Natural killer cell (primary cell): ENCODE measurements around the gene GNB2. TPM values are rescaled to one million over a fixed set of nuclear protein-coding genes. Genes with fewer than 3 reads are reported as not detected.

ENCODE experiments used
- ATAC-seq, 3 donors: fragments of 150-1000 bp in 2 of 3; fragments of 200-7000 bp in 1 of 3; cut with Tn5 transposase; 1 replicate in 1 of 3; 2 replicates in 2 of 3; pipeline ENCODE4 v1.10.0; 2021; ENCODE audit warnings: mild to moderate bottlenecking in 2 of 3, moderate library complexity in 2 of 3
- DNase-seq, 2 donors: peaks; one replicate each; pipeline versions ENCODE4 v3.0.0 to v3.0.0-alpha.2; 2013 to 2021; ENCODE audit warnings: mixed read lengths in 1 of 2
- H3K27ac ChIP-seq: one replicate; pipeline ENCODE4 v1.5.1; 2013; ENCODE audit warnings: mild to moderate bottlenecking, low read length
- H3K27me3 ChIP-seq: one replicate; pipeline ENCODE4 v1.6.1; 2013; ENCODE audit warnings: low read length; ENCODE audit not compliant: control insufficient read depth, insufficient read depth
- H3K36me3 ChIP-seq: one replicate; pipeline ENCODE4 v1.6.1; 2013; ENCODE audit warnings: low read length; ENCODE audit not compliant: control insufficient read depth, insufficient read depth
- H3K4me1 ChIP-seq: one replicate; pipeline ENCODE4 v1.6.1; 2013; ENCODE audit warnings: low read length; ENCODE audit not compliant: control insufficient read depth, insufficient read depth
- H3K4me3 ChIP-seq: one replicate; pipeline ENCODE4 v1.5.1; 2013; ENCODE audit warnings: low read length
- H3K9me3 ChIP-seq: one replicate; pipeline ENCODE4 v1.6.1; 2013; ENCODE audit warnings: low read length; ENCODE audit not compliant: control insufficient read depth, insufficient read depth
- H3K27ac Mint-ChIP-seq, 2 donors: one replicate each; pipeline ENCODE4 v1.8.0; 2022; ENCODE audit warnings: mild to moderate bottlenecking in 2 of 2, mixed read lengths in 2 of 2, moderate library complexity in 1 of 2
- H3K27me3 Mint-ChIP-seq, 2 donors: one replicate each; pipeline ENCODE4 v1.8.0; 2022; ENCODE audit warnings: low read depth in 2 of 2, mixed read lengths in 2 of 2
- H3K36me3 Mint-ChIP-seq: one replicate; pipeline ENCODE4 v1.8.0; 2022; ENCODE audit warnings: mixed read lengths
- H3K4me1 Mint-ChIP-seq, 2 donors: one replicate each; pipeline ENCODE4 v1.8.0; 2022; ENCODE audit warnings: mixed read lengths in 2 of 2
- H3K4me3 Mint-ChIP-seq: one replicate; pipeline ENCODE4 v1.8.0; 2022; ENCODE audit warnings: mild to moderate bottlenecking, moderate library complexity, mixed read lengths
- H3K9me3 Mint-ChIP-seq, 2 donors: one replicate each; pipeline ENCODE4 v1.8.0; 2022; ENCODE audit warnings: mixed read lengths in 2 of 2
- WGBS: methylation state at CpG from one replicate; pipeline ENCODE4 v1.1.7; 2013; ENCODE audit warnings: missing lambda C conversion rate; ENCODE audit not compliant: insufficient coverage; 5-methylcytosine and 5-hydroxymethylcytosine counted together
- intact Hi-C: fragments of 100-400 bp; cut with micrococcal nuclease; formaldehyde crosslinking; loops from one replicate; pipeline ENCODE4 v1.14.2; 2022
- total RNA-seq, 4 donors: library from RNA; stranded (reverse); fragments of 120-200 nt in 1 of 4; gene quantifications; one replicate each; pipeline versions ENCODE4 v1.2.3 to v1.2.4, GENCODE V29; 2013 to 2022
- TF ChIP-seq, protein P1 (sequence below): fragments of 200-600 bp; IDR thresholded peaks from one replicate; pipeline ENCODE4 v1.8.0; 2022; ENCODE audit warnings: antibody characterized with exemption

GNB2 gene
- total RNA-seq, 3 donors from 2014 or later (not counting 1 experiment from before 2014, with no cell fraction given), result 194 to 227 (median 212) TPM

DNA sequence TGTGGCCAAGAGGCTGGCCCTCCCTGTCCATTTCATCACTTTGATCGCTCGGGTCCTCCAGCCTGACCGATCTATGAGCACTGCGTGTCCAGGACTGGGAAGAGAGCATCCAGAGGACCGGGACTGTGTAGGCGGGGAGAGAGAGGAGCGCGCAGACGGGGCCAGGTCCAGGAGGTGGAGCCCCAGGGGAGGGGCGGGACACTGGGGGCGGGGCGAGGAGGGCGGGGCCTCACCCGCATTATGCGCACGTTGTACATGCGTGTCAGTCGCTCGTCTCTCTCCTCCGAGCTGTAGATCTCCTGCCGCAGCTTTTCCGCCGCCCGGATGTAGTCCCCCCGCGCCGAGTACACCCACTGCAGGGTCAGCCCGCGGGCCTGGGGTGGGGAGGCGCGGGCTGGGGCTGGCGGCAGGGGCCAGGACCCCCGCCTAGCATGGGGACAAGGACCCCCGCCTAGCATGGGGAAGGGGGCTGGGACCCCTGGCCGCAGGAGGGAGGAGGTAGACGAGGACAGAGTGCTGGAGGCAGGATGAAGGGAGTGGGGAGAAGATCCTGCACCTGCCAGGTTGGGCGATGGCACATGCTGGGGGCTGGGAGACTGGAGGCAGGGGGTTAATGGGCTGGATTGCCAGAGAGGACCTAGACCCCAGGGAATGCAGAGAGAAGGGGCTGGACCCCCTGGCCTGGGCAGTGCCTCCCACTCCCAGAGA, 46.9 kb upstream of the GNB2 start:
- Histone ChIP-seq H3K27me3 (no peaks in the 10 kb centered on the region), H3K4me1 (peaks cover 19% of the 10 kb centered on the region), H3K9me3 (no peaks in the 10 kb centered on the region), H3K4me3 (peak overlapping the region; percentile 34), H3K27ac (peak overlapping the region; percentile 83), H3K36me3 (no peaks in the 10 kb centered on the region)
- Mint-ChIP-seq H3K36me3 (no peaks in the 10 kb centered on the region), H3K27ac (peak overlapping the region in 1 of 2 donors; percentile 76), H3K4me1 (peaks cover 0 to 31% of the 10 kb centered on the region in 2 donors), H3K4me3 (peak overlapping the region; percentile 79), H3K27me3 (no peaks in the 10 kb centered on the region), H3K9me3 (no peaks in the 10 kb centered on the region)
- intact Hi-C loops, result loop anchor here (2.0 kb wide), 1 partner anchor 14 kb away; the partner anchor contains the start of gene MOSPD3
- WGBS, result 4% methylated on average over 37 of the region's 37 CpGs
- peak; percentile 67 to 93 for DNase-seq
- peak; percentile 97 to 99 (median 99) for ATAC-seq
- TF ChIP-seq, protein P1, sequence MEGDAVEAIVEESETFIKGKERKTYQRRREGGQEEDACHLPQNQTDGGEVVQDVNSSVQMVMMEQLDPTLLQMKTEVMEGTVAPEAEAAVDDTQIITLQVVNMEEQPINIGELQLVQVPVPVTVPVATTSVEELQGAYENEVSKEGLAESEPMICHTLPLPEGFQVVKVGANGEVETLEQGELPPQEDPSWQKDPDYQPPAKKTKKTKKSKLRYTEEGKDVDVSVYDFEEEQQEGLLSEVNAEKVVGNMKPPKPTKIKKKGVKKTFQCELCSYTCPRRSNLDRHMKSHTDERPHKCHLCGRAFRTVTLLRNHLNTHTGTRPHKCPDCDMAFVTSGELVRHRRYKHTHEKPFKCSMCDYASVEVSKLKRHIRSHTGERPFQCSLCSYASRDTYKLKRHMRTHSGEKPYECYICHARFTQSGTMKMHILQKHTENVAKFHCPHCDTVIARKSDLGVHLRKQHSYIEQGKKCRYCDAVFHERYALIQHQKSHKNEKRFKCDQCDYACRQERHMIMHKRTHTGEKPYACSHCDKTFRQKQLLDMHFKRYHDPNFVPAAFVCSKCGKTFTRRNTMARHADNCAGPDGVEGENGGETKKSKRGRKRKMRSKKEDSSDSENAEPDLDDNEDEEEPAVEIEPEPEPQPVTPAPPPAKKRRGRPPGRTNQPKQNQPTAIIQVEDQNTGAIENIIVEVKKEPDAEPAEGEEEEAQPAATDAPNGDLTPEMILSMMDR, result no peak

DNA sequence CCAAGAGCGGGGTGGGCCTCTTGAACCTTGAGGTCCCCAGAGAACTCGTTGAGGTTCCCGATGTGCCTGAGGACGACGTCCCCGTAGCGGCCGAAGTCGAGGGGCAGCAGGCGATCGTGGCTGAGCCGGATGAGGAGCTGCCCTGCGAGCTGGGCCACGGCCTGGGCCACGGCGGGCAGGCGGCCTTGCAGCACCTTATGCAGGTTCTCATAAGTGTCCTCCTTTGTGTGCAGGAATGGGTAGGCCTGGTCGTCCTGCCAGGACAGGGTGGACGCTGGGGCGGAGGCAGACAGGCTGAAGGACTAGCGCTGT, 46.3 kb upstream of the GNB2 start:
- Histone ChIP-seq H3K36me3 (no peaks in the 10 kb centered on the region), H3K27ac (peak overlapping the region; percentile 83), H3K4me3 (no peak overlapping the region), H3K9me3 (no peaks in the 10 kb centered on the region), H3K27me3 (no peaks in the 10 kb centered on the region), H3K4me1 (peaks cover 19% of the 10 kb centered on the region)
- TF ChIP-seq, protein P1, result no peak
- Mint-ChIP-seq H3K4me1 (peaks cover 0 to 33% of the 10 kb centered on the region in 2 donors), H3K9me3 (no peaks in the 10 kb centered on the region), H3K27me3 (no peaks in the 10 kb centered on the region), H3K4me3 (peak overlapping the region; percentile 40), H3K36me3 (no peaks in the 10 kb centered on the region), H3K27ac (peak overlapping the region in 1 of 2 donors; percentile 76)
- 96% methylated on average over 21 of the region's 21 CpGs for WGBS
- DNase-seq, result no peak
- ATAC-seq, result no peak
- intact Hi-C loops, result loop anchor here (2.0 kb wide), 1 partner anchor 14 kb away; the partner anchor contains the start of gene MOSPD3

DNA sequence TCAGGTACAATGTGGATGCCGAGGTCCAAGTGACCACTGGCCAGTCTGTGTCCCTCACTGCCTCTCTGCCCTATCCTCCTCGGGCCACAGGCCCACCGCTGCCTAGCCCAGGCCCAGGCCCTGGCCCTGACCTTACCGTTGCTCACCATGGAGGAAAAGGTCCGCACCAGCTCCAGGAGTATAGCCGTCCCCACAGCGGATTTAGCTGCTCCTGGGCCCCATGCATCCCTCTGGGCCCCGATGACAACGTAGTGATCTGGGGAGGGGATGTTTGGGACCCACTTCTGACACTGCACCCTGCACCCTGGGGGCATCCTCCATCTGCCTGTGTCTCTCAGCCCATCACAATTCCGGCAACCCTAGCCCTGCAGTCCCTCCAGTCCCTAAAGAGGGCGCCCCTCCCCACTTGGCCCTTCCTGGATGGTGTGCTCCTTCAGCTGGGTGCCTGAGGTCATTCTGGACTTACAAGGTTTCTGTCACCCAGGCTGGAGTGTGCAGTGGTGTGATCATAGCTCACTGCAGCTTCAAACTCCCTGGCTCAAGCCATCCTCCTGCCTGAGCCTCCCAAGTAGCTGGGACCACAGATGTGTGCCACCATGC, 44.3 kb upstream of the GNB2 start:
- no peak overlapping the region for H3K27ac ChIP-seq
- intact Hi-C loops, result no loop called here
- Mint-ChIP-seq H3K27ac (peak overlapping the region; percentile 68 to 70), H3K4me3 (no peak overlapping the region), H3K9me3 (no peaks in the 10 kb centered on the region), H3K4me1 (peaks cover 10 to 49% of the 10 kb centered on the region in 2 donors), H3K27me3 (no peaks in the 10 kb centered on the region), H3K36me3 (no peaks in the 10 kb centered on the region)
- no peaks in the 10 kb centered on the region for H3K36me3 ChIP-seq
- TF ChIP-seq, protein P1, result no peak
- no peaks in the 10 kb centered on the region for H3K9me3 ChIP-seq
- no peaks in the 10 kb centered on the region for H3K27me3 ChIP-seq
- peaks cover 33% of the 10 kb centered on the region for H3K4me1 ChIP-seq
- DNase-seq (peak in 1 of 2 donors; percentile 46), ATAC-seq (no peak)
- WGBS, result 85% methylated on average over 11 of the region's 11 CpGs
- no peak overlapping the region for H3K4me3 ChIP-seq
